ENCODE data around the gene USPL1. TPM values are rescaled to one million over a fixed set of nuclear protein-coding genes. Genes with fewer than 3 reads are reported as not detected.

The USPL1 gene
- total and polyA plus RNA-seq, 11 donors, result 4.5 to 14.3 (median 10.1) TPM

DNA sequence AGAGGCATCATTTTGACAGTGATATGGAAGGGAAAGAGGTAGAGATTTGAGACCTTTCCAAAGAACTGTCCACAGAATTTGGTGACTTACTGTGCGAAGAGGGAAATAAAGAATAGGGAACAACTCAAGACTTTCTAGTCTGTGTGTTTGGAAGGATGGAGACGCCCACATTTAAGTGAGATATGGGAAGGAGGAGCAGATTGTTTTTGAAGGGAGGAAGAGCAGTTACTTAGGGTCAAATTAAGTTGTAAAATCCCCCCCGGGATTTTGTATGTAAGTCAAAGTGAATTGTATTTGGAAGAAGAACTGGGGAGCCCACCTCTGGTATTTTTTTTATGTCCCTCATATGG is 1.2 kb downstream of the USPL1 start:
- Histone ChIP-seq H3K27me3 (no peaks in the 10 kb centered on the region), H3K9me3 (no peaks in the 10 kb centered on the region), H3K36me3 (peaks cover 0 to 28% (median 16%) of the 10 kb centered on the region in 9 donors), H3K4me3 (peak overlapping the region; percentile 57 to 89 (median 84)), H3K4me1 (peaks cover 0 to 49% (median 25%) of the 10 kb centered on the region in 12 donors), H3K27ac (peak overlapping the region in 7 of 12 donors; percentile 84 to 100 (median 100))
- DNase-seq, result no peak
- intact Hi-C loops (cut with DNase I), result loop anchor here in 7 of 10 donors (5.0 to 10.0 kb wide), 7 partner anchors 47 to 487 kb away; partner anchors contain the start of gene HMGB1 (in 2 of the 7)
- WGBS, 4 donors, result 36 to 52% (median 46%) methylated on average over 3 of the region's 3 CpGs
- no peak for ATAC-seq
- TF ChIP-seq, protein P1, sequence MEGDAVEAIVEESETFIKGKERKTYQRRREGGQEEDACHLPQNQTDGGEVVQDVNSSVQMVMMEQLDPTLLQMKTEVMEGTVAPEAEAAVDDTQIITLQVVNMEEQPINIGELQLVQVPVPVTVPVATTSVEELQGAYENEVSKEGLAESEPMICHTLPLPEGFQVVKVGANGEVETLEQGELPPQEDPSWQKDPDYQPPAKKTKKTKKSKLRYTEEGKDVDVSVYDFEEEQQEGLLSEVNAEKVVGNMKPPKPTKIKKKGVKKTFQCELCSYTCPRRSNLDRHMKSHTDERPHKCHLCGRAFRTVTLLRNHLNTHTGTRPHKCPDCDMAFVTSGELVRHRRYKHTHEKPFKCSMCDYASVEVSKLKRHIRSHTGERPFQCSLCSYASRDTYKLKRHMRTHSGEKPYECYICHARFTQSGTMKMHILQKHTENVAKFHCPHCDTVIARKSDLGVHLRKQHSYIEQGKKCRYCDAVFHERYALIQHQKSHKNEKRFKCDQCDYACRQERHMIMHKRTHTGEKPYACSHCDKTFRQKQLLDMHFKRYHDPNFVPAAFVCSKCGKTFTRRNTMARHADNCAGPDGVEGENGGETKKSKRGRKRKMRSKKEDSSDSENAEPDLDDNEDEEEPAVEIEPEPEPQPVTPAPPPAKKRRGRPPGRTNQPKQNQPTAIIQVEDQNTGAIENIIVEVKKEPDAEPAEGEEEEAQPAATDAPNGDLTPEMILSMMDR (IDR thresholded peaks at IDR 0.05), result no peak
- no peak for TF ChIP-seq POLR2A (IDR thresholded peaks at IDR 0.05)

DNA sequence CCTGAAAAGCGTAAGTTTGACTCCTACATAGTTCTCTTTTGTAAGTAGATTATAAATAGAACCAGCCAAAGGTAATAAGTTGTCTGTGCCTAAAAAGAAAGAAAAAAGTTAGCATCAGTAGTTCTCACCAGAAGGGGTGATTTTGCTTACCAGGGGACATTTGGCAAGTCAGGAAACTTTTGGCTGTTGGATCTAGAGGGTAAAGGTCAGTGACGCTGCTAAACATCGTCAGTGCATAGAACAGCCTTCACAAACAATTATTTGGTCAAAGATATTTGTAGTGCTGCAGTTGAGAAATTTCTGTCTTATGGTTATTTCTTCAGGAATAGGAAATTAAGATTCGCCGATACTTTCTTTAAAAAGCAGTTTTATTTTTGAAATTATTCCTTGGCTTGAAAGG is 2.0 kb downstream of the USPL1 start:
- Histone ChIP-seq H3K9me3 (no peaks in the 10 kb centered on the region), H3K27ac (no peak overlapping the region), H3K36me3 (peaks cover 0 to 36% (median 24%) of the 10 kb centered on the region in 9 donors), H3K4me3 (peak overlapping the region in 6 of 12 donors; percentile 78 to 87 (median 84)), H3K27me3 (no peaks in the 10 kb centered on the region), H3K4me1 (peaks cover 0 to 49% (median 25%) of the 10 kb centered on the region in 12 donors)
- DNase-seq (no peak), ATAC-seq (no peak)
- WGBS, 4 donors, result 68 to 76% (median 72%) methylated on average over 5 of the region's 5 CpGs
- TF ChIP-seq, protein P1 (IDR thresholded peaks at IDR 0.05), result no peak
- no peak for TF ChIP-seq POLR2A (IDR thresholded peaks at IDR 0.05)
- intact Hi-C loops (cut with DNase I), result loop anchor here in 8 of 10 donors (5.0 to 10.0 kb wide), 9 partner anchors 47 to 487 kb away; partner anchors contain the start of gene HMGB1 (in 3 of the 8)

DNA sequence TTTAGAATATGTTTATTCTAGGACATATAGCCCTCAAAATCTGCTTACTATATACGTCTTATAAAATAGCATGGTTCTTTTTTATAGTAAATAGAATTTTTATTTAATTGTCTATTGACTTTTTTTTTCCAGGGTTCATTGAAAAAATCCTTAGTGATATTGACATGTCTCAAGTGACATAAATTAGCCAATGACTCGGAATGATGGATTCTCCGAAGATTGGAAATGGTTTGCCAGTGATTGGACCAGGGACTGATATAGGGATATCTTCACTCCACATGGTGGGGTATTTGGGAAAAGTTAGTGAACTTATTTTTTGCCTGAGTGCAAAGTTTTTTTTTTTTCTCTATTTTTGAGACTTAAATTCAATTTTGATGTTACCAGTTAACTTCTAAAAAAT is 3.2 kb downstream of the USPL1 start:
- TF ChIP-seq, protein P1 (IDR thresholded peaks at IDR 0.05), result no peak
- TF ChIP-seq POLR2A (IDR thresholded peaks at IDR 0.05), result no peak
- WGBS, 4 donors, result 76 to 88% (median 84%) methylated on average over 3 of the region's 3 CpGs
- ATAC-seq (no peak), DNase-seq (no peak)
- H3K27ac ChIP-seq, result no peak overlapping the region
- peaks cover 0 to 48% (median 36%) of the 10 kb centered on the region in 9 donors for H3K36me3 ChIP-seq
- intact Hi-C loops (cut with DNase I), result loop anchor here in 2 of 10 donors (5.0 to 10.0 kb wide), 3 partner anchors 64 to 246 kb away; partner anchors contain the start of gene HMGB1 (in 1 of the 2)
- peaks cover 0 to 39% (median 23%) of the 10 kb centered on the region in 12 donors for H3K4me1 ChIP-seq
- no peaks in the 10 kb centered on the region for H3K9me3 ChIP-seq
- H3K4me3 ChIP-seq, result no peak overlapping the region
- H3K27me3 ChIP-seq, result no peaks in the 10 kb centered on the region

DNA sequence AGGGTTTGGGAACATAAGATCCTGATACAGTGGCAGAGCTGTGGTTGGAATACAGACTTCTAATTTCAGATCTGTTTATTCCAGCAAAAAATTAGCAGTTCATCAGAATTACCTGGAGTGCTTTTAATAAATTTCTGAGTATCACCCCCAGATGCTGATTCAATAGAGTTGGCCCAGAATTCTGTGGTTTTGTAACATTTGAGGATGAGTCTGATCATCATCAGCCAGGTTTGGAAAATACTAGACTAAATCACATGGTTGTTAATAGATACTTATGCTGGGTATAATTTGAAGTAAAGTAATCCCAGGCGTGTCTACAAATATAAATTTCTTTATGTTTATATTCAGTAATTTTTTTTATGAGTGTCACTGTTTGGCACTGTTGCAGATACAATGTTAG is 4.8 kb downstream of the USPL1 start:
- peaks cover 0 to 64% (median 44%) of the 10 kb centered on the region in 9 donors for H3K36me3 ChIP-seq
- peaks cover 0 to 51% (median 23%) of the 10 kb centered on the region in 12 donors for H3K4me1 ChIP-seq
- TF ChIP-seq, protein P1 (IDR thresholded peaks at IDR 0.05), result no peak
- no peak for TF ChIP-seq POLR2A (IDR thresholded peaks at IDR 0.05)
- H3K27ac ChIP-seq, result no peak overlapping the region
- H3K27me3 ChIP-seq, result no peaks in the 10 kb centered on the region
- no peaks in the 10 kb centered on the region for H3K9me3 ChIP-seq
- intact Hi-C loops (cut with DNase I), result loop anchor here in 2 of 10 donors (5.0 to 10.0 kb wide), 3 partner anchors 62 to 245 kb away; partner anchors contain the start of gene HMGB1 (in 1 of the 2)
- DNase-seq (no peak), ATAC-seq (no peak)
- no peak overlapping the region for H3K4me3 ChIP-seq
- 91 to 96% (median 95%) methylated on average over 1 of the region's 1 CpG for WGBS, 4 donors
